Immature natural killer cell (primary cell): ENCODE data around the gene HSPA12B. TPM values are rescaled to one million over a fixed set of nuclear protein-coding genes. Genes with fewer than 3 reads are reported as not detected.
A peak's percentile ranks its signal among the peaks of the same experiment; 100 is the strongest.

Source experiments
- DNase-seq, 3 donors: peaks; one replicate each; pipeline ENCODE4 v3.0.0; 2022; ENCODE audit warnings: mixed read lengths in 1 of 3
- H3K27ac Mint-ChIP-seq, 6 donors: one replicate each; pipeline ENCODE4 v1.8.0; 2020; ENCODE audit warnings: mixed read lengths in 6 of 6, mild to moderate bottlenecking in 5 of 6, inconsistent platforms in 4 of 6, moderate library complexity in 3 of 6
- H3K27me3 Mint-ChIP-seq, 3 donors: one replicate each; pipeline ENCODE4 v1.8.0; 2020 to 2021; ENCODE audit warnings: low read depth in 3 of 3, mild to moderate bottlenecking in 3 of 3, mixed read lengths in 3 of 3, moderate library complexity in 3 of 3, inconsistent platforms in 1 of 3
- H3K36me3 Mint-ChIP-seq, 3 donors: one replicate each; pipeline ENCODE4 v1.8.0; 2020; ENCODE audit warnings: mixed read lengths in 3 of 3, inconsistent platforms in 2 of 3, mild to moderate bottlenecking in 2 of 3
- H3K4me1 Mint-ChIP-seq, 2 donors: one replicate each; pipeline ENCODE4 v1.8.0; 2020; ENCODE audit warnings: inconsistent platforms in 2 of 2, mild to moderate bottlenecking in 2 of 2, mixed read lengths in 2 of 2, moderate library complexity in 1 of 2
- H3K4me3 Mint-ChIP-seq, 5 donors: one replicate each; pipeline ENCODE4 v1.8.0; 2020; ENCODE audit warnings: mild to moderate bottlenecking in 5 of 5, mixed read lengths in 5 of 5, inconsistent platforms in 3 of 5, moderate library complexity in 3 of 5
- H3K9me3 Mint-ChIP-seq, 6 donors: one replicate each; pipeline ENCODE4 v1.8.0; 2020; ENCODE audit warnings: mild to moderate bottlenecking in 6 of 6, mixed read lengths in 6 of 6, inconsistent platforms in 4 of 6, moderate library complexity in 3 of 6
- polyA plus RNA-seq, 3 donors: library from polyadenylated mRNA; unstranded; fragments of 300-500 nt; fragmentation: Illumina TruSeq; gene quantifications; one replicate each; pipeline ENCODE4 v1.2.3, GENCODE V29; 2021

HSPA12B gene
- polyA plus RNA-seq, 3 donors from 2014 or later = 0.53 TPM; not detected in 2

DNA sequence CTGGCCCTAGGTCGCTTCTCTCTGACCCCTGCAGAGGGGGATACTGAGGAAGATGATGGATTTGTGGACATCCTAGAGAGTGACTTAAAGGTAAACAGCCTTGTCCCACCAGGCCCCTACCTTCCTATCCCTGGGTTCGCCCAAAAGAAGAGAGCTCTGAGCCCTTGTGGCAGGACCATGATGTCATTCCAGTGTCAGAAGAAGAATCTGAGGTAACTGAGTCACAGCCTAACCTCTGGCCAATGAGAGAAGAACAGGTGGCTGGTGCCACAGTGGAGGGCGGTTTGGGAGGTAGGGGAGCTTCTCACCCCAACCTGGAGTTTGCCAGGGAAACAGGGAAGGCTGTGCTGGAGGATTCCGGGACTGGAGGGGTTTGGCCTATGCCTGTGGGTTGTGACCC, 68.8 kb downstream of the HSPA12B start:
- Mint-ChIP-seq H3K27ac (peak overlapping the region in 4 of 6 donors; percentile 34 to 78 (median 50)), H3K36me3 (peaks cover 37 to 69% (median 38%) of the 10 kb centered on the region in 3 donors), H3K4me3 (no peak overlapping the region), H3K9me3 (no peaks in the 10 kb centered on the region), H3K27me3 (peaks cover 0 to 9% (median 3%) of the 10 kb centered on the region in 3 donors), H3K4me1 (peaks cover 63 to 74% of the 10 kb centered on the region in 2 donors)
- DNase-seq = no peak

DNA sequence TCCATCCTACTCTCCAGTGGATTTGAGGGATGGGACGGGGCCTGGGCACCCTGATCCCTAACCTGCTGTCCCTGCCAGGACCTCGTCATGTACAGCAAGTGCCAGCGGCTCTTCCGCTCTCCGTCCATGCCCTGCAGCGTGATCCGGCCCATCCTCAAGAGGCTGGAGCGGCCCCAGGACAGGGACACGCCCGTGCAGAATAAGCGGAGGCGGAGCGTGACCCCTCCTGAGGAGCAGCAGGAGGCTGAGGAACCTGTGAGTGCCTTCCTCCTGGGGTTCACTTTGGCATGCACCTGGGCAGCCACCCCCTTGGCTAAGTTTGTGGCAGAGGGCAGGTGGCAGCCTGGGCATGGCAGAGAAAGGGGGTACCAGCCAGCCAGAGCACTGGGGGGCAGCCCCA, 69.4 kb downstream of the HSPA12B start:
- H3K36me3 Mint-ChIP-seq = peaks cover 37 to 69% (median 38%) of the 10 kb centered on the region in 3 donors
- H3K4me3 Mint-ChIP-seq = no peak overlapping the region
- H3K27ac Mint-ChIP-seq = peak overlapping the region in 1 of 6 donors; percentile 59
- DNase-seq = no peak
- peaks cover 0 to 9% (median 3%) of the 10 kb centered on the region in 3 donors for H3K27me3 Mint-ChIP-seq
- H3K4me1 Mint-ChIP-seq = peaks cover 60 to 75% of the 10 kb centered on the region in 2 donors
- H3K9me3 Mint-ChIP-seq = no peaks in the 10 kb centered on the region

Other genes starting within 250 kb of the HSPA12B start
- gene GFRA4, start 69.3 kb upstream of the HSPA12B start, polyA plus RNA-seq = not detected
- gene ADAM33, start 50.7 kb upstream of the HSPA12B start, polyA plus RNA-seq = not detected
- gene SIGLEC1, start 20.1 kb upstream of the HSPA12B start, polyA plus RNA-seq = under 1 TPM in 1 of 3 donors, not detected in 2; 0.13 TPM
- gene ADISSP, start 35.1 kb downstream of the HSPA12B start, polyA plus RNA-seq = 10 to 100 TPM; 16.4 to 27.5 (median 16.6) TPM
- not detected for gene SPEF1, start 48.8 kb downstream of the HSPA12B start, polyA plus RNA-seq
- 1 to 10 TPM; 1.0 to 1.7 (median 1.1) TPM for gene CENPB, start 54.1 kb downstream of the HSPA12B start, polyA plus RNA-seq
- 10 to 100 TPM; 25.3 to 42.0 (median 29.0) TPM for gene CDC25B, start 63.6 kb downstream of the HSPA12B start, polyA plus RNA-seq
- 10 to 100 TPM; 16.3 to 23.1 (median 17.4) TPM for gene AP5S1, start 87.9 kb downstream of the HSPA12B start, polyA plus RNA-seq
- 1 to 10 TPM; 1.8 to 9.3 (median 2.5) TPM for gene MAVS, start 114.1 kb downstream of the HSPA12B start, polyA plus RNA-seq
- 10 to 100 TPM; 42.1 to 53.0 (median 44.3) TPM for gene PANK2, start 156.7 kb downstream of the HSPA12B start, polyA plus RNA-seq